Fibroblast of mammary gland (primary cell): Measurements from ENCODE around the gene SBK2.
A peak's percentile ranks its signal among the peaks of the same experiment; 100 is the strongest.
"Not testable (repeated sequence)": the region's sequence is repeated elsewhere in the genome, so short reads cannot be mapped to it uniquely, and the experiment has no call there.

Source experiments
- DNase-seq: peaks from one replicate; pipeline ENCODE4 v3.0.0-alpha.2; 2010; ENCODE audit warnings: low read depth
- H3K4me3 ChIP-seq: 2 replicates; pipeline ENCODE4 v1.5.1; 2011; ENCODE audit warnings: low read depth, mild to moderate bottlenecking, low read length, moderate library complexity; ENCODE audit not compliant: control insufficient read depth
- TF ChIP-seq, protein P1 (sequence below): conservative IDR thresholded peaks from 2 replicates; pipeline ENCODE4 v1.5.1; 2011; ENCODE audit warnings: low read depth, low read length, inconsistent platforms; ENCODE audit not compliant: control insufficient read depth, insufficient read depth

SBK2 gene

DNA sequence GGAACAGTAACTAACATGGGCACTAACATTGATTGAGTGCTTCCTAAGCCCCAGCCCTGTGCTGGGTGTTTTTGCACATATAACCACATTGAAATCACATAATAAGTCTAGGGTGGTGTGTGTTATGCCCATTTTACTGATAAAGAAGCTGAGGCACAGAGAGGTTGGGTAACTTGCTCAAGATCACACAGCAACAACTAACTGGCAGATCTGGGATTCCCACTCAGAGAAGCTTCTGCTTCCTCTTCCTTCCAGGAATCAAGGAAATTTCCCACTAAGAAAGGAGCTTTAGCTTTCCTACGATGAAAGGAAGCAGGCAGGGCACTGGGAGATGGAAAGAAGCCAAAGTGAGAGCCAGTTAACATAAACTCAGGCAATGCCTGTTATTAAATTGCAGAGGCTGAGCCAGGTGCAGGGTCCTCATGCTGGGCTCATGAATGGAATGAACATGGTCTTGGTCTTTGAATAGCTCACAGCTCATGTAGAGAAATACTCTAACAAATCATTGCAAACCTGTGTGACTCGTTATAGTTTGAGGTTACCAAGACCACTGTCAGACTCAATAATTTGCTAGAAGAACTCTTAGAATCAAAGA is 38.6 kb downstream of the SBK2 start:
- H3K4me3 ChIP-seq, result no peak overlapping the region
- TF ChIP-seq, protein P1, sequence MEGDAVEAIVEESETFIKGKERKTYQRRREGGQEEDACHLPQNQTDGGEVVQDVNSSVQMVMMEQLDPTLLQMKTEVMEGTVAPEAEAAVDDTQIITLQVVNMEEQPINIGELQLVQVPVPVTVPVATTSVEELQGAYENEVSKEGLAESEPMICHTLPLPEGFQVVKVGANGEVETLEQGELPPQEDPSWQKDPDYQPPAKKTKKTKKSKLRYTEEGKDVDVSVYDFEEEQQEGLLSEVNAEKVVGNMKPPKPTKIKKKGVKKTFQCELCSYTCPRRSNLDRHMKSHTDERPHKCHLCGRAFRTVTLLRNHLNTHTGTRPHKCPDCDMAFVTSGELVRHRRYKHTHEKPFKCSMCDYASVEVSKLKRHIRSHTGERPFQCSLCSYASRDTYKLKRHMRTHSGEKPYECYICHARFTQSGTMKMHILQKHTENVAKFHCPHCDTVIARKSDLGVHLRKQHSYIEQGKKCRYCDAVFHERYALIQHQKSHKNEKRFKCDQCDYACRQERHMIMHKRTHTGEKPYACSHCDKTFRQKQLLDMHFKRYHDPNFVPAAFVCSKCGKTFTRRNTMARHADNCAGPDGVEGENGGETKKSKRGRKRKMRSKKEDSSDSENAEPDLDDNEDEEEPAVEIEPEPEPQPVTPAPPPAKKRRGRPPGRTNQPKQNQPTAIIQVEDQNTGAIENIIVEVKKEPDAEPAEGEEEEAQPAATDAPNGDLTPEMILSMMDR, result no peak
- DNase-seq, result no peak

DNA sequence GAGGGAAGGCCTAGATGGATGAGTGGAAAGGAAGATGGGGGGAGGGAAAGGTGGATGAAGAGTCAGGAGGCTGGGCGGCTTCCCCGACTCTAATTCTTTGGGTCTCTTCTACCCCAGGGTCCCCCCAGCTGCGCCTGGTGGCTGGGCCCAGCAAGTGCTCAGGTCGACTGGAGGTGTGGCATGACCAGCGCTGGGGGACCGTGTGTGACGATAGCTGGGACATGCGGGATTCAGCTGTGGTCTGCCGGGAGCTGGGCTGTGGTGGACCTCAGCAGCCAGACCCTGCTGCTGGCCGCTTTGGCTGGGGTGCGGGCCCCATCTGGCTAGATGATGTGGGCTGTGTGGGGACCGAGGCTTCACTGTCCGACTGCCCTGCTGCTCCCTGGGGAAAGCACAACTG is 39.2 kb downstream of the SBK2 start:
- no peak overlapping the region for H3K4me3 ChIP-seq
- TF ChIP-seq, protein P1, result no peak
- no peak for DNase-seq

DNA sequence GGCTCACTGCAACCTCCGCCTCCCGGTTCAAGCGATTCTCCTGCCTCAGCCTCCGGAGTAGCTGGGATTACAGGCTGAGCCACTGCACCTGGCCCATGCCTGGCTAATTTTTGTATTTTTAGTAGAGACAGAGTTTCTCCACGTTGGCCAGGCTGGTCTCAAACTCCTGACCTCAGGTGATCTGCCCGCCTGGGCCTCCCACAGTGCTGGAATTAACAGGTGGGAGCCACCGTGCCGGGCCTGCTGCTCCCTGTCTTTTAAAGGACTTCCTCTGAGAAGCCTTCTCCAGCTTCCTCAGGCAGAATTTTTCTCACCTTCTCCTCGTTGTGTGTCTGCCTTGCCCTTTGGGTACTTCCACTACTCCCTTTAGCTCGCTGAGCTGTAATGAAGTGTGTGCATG is 40.1 kb downstream of the SBK2 start:
- not testable (repeated sequence) for DNase-seq, H3K4me3 ChIP-seq

DNA sequence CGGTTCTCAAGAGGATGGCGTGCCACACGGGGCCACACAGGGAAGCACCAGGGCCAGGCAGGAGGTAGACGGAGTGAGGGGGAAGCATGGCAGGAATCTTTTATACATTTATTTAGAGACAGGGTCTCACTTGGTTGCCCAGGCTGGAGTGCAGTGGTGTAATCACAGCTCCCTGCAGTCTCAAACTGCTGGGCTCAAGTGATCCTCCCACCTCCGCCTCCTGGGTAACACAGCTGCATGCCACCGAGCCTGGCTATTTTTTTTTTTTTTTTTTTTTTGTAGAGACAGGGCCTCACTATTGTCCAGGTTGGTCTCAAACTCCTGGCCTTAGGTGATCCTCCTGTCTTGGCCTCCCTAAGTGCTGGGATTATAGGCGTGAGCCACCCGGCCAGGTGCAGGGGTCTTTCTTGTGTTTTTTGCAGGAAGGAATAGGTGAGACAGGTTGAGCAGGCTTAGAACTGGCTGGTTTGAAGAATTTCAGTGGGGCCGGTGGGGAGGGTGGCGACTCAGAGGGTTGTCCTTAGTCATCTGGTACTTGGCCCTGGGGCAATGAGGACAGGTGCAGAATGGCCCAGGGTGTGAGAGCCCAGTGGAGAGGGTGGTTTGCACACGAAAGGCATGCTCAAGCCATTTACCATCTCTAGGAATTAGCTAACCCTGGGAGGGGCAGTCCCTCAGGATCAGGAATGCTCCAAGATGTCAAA is 41.1 kb downstream of the SBK2 start:
- TF ChIP-seq, protein P1, result no peak
- no peak for DNase-seq
- no peak overlapping the region for H3K4me3 ChIP-seq

DNA sequence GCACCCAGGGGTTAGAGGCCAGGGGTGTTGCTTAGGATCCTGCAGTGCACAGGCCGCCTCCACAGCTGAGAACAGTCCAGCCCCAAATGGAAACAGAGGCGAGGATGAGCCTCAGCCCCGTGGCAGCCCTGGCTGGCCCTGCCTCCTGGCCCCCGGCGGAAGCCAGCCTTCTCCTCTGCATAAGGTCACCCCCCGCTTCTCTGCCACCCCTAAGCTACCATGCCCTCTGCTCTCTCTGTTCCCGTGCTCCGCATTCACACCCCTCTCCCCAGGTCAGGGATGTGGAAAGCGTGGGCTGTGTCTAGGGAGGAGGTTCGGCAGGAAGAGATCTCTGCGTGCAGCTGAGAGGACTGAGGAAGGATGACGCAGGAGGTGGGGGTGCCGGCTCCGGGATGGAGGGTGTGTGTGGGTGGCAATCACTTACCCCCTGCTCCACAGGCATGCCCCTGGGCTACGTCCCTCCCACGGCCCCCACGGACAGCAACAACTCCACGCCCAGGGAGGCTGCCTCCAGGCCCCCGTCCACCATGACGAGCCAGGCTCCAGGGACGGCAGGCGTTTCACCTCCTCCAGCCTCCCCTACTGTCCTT is 42.7 kb downstream of the SBK2 start:
- TF ChIP-seq, protein P1, result no peak
- peak; percentile 91 for DNase-seq
- H3K4me3 ChIP-seq, result peak overlapping the region; percentile 52

DNA sequence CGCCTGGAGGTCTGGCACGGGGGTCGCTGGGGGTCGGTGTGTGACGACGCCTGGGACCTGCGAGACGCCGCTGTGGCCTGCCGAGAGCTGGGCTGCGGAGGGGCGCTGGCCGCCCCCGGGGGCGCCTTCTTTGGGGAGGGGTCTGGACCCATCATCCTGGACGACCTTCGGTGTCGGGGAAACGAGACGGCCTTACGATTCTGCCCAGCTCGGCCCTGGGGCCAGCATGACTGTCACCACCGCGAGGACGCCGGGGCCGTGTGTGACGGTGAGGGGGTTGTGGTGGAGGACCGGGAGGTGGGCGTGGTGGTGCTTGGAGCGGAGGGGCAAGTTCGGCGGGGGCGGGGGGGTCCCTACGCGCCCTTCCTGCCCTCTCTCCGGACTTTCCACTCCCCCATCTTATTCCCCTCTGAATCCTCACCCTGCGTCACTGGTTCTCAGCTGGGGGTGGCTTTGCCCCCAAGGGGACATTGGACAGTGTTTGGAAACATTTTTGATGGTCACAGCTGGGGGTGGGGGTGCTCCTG is 43.2 kb downstream of the SBK2 start:
- DNase-seq, result peak; percentile 79
- TF ChIP-seq, protein P1, result no peak
- peak overlapping the region; percentile 52 for H3K4me3 ChIP-seq

DNA sequence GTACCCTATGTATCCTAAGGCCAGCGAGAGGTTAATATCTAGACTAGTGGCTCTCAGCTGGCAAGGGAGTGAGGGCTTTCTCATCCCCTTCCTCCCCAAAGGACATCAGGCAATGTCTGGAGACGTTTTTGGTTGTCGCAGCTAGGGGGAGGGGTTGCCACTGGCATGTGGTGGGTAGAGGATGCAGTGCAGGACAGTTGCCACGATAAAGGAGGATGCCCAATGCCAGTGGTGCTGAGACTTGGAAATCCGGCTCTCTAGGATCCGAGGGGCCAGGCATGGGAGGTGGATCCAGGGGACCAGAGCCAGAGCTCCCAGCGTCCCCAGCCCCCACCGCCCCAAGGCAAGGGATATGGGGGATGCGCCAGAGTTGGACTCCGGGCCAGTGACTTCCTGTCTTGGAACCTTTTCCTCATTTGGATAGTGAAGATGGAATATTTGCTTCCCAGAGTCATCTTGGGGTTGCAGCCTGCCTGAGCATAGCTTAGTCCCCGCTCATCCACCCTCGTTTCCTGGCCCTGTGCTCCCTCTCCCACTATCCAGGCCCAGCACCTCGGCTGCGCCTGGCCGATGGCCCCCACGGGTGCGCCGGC is 43.8 kb downstream of the SBK2 start:
- DNase-seq, result peak; percentile 61
- peak overlapping the region; percentile 52 for H3K4me3 ChIP-seq
- TF ChIP-seq, protein P1, result no peak
